ENCODE measurements around the gene PPRC1. TPM values are rescaled to one million over a fixed set of nuclear protein-coding genes. Genes with fewer than 3 reads are reported as not detected.

Gene PPRC1
- total and polyA plus RNA-seq, 2 donors (not counting 3 experiments of a cell fraction or from before 2014, with no cell fraction given): 27.0 to 49.9 TPM

Small RNAs within 50 kb of the gene (small RNA-seq; reads per million reads assigned to genes)
- gene AL500527.1 (ENCODE audit: insufficient read depth, insufficient read length, low read depth, low replicate concordance) (not detected), gene AL500527.2 (ENCODE audit: insufficient read depth, insufficient read length, low read depth, low replicate concordance) (not detected)

Other genes starting within 250 kb of the PPRC1 start
- 16.6 and 17.6 TPM in 2 replicates for gene ARMH3, start 76.9 kb upstream of the PPRC1 start, total RNA-seq
- 12.6 and 13.1 TPM in 2 replicates for gene ARMH3, start 76.9 kb upstream of the PPRC1 start, polyA plus RNA-seq
- 18.5 TPM in 2 replicates for gene HPS6, start 67.7 kb upstream of the PPRC1 start, total RNA-seq
- gene HPS6, start 67.7 kb upstream of the PPRC1 start, polyA plus RNA-seq: 9.3 and 11.6 TPM in 2 replicates
- 65.7 and 67.7 TPM in 2 replicates for gene LDB1, start 12.7 kb upstream of the PPRC1 start, total RNA-seq
- gene LDB1, start 12.7 kb upstream of the PPRC1 start, polyA plus RNA-seq: 137 and 149 TPM in 2 replicates
- 68.2 and 73.1 TPM in 2 replicates for gene NOLC1, start 19.3 kb downstream of the PPRC1 start, total RNA-seq
- 26.0 and 32.1 TPM in 2 replicates for gene NOLC1, start 19.3 kb downstream of the PPRC1 start, polyA plus RNA-seq
- not detected in 2 replicates for gene ELOVL3, start 93.3 kb downstream of the PPRC1 start, total RNA-seq
- not detected in 2 replicates for gene ELOVL3, start 93.3 kb downstream of the PPRC1 start, polyA plus RNA-seq
- gene PITX3, start 108.5 kb downstream of the PPRC1 start, total RNA-seq: not detected in 2 replicates
- not detected in 2 replicates for gene PITX3, start 108.5 kb downstream of the PPRC1 start, polyA plus RNA-seq
- gene GBF1, start 112.5 kb downstream of the PPRC1 start, total RNA-seq: 45.7 and 49.7 TPM in 2 replicates
- 20.3 and 26.0 TPM in 2 replicates for gene GBF1, start 112.5 kb downstream of the PPRC1 start, polyA plus RNA-seq

All from endothelial cell of umbilical vein (primary cell).